CD1c-positive myeloid dendritic cell (primary cell): Measurements from ENCODE around the gene NLRP10.
"Not testable (repeated sequence)": the region's sequence is repeated elsewhere in the genome, so short reads cannot be mapped to it uniquely, and the experiment has no call there.

ENCODE experiments used
- DNase-seq: peaks from one replicate; pipeline ENCODE4 v3.0.0-alpha.2; 2016; ENCODE audit errors: extremely low spot score

The NLRP10 gene, protein sequence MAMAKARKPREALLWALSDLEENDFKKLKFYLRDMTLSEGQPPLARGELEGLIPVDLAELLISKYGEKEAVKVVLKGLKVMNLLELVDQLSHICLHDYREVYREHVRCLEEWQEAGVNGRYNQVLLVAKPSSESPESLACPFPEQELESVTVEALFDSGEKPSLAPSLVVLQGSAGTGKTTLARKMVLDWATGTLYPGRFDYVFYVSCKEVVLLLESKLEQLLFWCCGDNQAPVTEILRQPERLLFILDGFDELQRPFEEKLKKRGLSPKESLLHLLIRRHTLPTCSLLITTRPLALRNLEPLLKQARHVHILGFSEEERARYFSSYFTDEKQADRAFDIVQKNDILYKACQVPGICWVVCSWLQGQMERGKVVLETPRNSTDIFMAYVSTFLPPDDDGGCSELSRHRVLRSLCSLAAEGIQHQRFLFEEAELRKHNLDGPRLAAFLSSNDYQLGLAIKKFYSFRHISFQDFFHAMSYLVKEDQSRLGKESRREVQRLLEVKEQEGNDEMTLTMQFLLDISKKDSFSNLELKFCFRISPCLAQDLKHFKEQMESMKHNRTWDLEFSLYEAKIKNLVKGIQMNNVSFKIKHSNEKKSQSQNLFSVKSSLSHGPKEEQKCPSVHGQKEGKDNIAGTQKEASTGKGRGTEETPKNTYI

DNA sequence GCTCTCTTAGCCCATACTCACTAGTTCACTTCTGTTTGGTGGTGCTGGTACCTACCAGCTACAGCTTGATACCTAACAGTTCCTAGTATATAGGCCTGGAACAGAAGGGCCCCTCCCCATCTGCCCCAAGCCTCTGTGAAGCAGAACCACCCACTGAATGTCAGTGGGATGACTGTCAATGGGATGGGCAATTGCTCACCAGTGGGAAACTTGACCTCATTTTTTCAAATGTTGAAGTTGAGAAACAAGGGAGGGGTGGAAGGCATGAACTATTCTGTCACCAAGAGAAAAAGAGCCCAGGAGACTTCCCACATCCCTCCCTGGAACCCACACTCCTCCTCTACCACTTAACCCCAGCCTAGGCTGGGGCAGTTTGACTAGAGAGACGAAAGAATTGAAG is at the start of gene NLRP10:
NLRP10 (minus strand) TSS at position 62 of the 400 bp plus-strand sequence. CDS start 1,952 bp downstream, outside the sequence.
- no peak for DNase-seq

DNA sequence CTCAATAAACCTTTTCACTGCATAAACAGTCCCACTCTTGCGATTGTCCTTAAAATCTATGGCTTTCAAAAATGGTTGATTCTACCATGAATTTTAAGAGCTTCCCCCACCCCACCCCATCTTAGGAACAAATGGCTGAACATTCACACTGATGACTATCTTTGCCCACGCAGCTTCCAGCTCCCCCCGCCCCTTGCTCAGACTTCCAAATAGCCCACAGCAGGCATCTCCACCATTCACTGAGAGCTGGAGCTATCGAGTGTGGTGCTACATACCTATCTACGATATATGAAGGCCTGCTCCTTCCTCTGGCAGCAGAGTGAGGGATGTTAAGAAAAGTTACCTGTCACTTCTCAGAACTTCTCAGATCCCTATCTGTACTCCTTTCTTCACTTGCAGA is 48.6 kb upstream of the NLRP10 start:
- no peak for DNase-seq

DNA sequence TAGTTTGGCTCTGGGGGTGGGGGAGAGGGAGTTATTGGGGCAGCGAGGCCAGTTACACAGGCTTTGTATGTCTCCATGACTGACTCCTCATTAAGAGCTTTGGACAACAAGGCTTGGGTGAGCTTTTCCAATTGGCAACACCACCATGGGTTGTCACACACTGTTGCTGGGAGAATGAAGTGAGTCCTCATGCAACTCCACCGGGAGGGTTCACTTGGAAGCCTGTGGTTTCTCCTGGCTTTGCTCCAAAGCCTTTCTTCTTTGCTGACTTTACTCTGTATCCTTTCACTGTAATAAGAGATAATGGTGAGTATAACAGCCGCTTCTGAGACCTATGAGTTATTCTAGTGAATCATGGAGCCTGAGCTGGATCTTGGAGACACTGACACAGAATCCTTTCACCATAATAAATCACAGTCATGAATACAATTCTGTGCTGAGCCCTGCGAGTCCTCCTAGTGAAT is 46.8 kb upstream of the NLRP10 start:
- no peak for DNase-seq

DNA sequence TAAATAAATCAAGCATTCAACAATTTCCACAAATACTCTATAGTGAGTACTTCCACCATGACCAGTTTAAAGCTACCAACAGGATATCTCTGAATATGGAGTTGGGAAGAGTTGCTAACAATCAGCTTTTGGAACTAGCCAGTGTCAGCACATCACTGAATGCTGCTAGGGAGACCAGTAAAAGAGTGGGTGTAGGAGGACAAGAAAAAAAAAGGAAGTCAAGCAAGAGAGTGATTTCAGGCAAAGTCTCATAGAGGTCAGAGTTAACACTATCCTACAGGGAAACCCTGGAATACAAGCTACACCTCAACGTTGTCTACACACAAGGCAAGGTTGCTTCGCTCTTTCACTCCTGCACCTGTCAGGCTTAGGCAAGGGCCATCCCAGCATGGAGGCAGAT is 46.1 kb upstream of the NLRP10 start:
- DNase-seq: peak; percentile 13

DNA sequence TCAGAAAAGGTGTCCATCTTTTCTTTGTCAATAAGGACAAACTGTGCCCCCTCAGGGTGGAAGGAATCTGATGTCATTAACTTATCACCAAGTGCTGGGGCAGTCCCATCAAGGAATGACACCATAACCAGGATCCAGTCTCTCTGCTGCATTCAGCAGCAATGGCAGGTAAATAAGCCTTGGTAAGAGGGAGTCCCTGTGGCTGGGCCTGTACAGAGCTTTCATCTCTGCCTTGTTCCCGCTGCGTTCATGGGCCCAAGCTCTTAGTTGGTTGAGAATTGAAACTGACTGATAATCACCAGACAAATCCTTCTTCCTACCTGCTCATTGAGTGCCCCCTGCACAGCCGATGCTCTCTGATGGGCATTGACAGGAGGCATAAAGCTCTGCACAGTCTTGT is 44.6 kb upstream of the NLRP10 start:
- DNase-seq: no peak

DNA sequence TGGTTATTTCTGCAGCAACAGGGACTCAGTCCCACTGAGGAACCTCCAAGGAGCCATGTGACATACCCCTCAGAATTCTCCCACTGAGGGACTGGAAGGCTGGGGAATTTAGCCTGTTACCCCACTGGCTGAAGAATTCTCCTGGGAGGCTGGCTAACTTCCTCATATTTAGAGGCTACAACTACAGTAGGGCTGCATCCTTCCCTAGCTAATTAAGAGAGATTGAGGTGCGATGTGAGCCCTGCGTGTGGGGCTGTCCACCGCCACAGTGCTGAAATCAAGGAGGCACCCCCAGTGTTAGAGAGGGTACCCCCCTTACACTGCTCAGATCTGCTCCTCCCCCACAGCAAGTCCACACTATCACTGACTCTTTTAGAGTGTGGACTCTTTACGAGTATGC is 43.0 kb upstream of the NLRP10 start:
- no peak for DNase-seq

DNA sequence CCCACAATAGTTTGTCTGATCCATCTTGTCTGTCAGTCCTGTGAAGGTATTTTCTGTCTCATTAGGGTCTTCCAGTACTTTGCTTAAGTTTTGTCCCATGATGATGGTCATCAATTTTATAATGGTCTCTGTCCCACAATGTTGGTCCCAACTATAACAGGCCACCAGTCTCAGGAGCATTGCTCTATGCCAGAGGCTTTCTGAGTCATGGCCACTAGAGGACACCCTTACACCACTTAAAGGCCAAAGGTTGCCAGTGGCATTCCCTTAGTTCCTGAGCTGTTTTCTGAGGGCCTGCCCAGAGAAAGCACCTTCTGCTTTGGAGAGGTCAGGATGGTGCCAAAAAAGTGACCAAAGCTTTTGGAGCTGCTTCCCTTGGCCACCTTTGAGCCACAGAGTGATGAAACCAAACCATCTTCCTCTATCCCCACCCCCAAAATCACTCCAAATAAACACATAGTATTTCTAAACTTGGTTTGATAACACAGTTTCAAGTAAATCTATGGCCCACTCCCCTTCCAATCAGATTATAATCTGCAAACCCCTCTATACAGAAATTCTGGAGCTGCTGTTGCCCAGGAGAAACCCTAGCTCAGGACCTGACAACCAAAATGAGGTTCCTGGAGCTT is 41.2 kb upstream of the NLRP10 start:
- peak; percentile 60 for DNase-seq

DNA sequence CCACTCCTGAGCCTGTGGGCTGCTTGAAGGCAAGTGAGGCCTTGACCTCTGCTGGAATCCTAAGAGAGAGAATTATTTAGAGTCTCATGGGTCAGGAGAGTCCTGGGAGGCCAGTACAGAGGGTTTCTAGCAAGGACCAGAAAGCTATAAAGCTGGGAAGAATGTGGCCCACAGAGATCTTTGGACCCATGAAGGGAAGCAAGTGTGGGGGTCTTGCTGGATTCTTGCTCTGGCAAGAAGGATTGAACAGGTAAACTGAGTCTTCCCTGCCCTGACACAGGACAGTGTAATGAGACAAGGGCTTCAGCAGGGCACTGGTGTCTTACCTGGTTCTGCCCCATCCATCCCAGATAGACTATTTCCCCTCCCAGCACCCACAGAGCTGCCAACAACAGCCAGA is 40.3 kb upstream of the NLRP10 start:
- no peak for DNase-seq

DNA sequence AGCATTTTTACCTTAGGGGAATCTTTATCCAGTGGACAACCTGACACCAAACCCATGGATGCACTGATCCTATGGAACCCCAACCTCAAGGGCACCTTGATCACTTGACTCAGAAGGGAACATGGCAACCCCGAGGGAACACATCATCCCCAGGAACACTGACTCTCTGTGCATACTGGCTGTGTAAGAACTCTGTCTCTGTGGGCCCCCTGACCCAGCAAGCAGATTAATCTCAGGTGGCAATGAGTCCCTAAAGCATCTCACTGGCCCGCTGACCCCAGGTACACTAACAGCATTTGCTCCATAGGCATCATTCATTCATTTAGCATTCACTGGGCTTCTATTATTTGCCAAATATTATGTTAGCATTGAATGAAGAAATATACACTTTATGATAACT is 38.8 kb upstream of the NLRP10 start:
- DNase-seq: no peak

DNA sequence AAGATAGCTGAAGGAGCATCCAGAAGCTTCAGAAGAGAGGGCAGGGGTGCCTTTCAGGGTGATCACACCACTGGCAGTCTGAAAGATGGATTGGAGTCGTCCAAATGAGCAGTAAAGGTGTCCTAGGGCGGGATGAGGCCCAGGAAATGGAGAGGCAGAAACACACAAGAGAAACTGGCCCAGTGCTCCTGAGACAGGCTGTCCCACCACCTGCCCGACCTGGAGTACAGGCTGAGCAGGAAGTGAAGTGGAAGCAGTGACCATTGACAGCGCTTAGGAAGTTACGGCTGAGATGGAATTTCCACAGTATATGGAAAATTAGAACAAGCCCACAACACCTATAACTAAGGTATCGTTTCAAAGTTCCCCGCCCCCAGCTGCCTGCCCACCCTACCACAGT is 37.9 kb upstream of the NLRP10 start:
- DNase-seq: no peak

DNA sequence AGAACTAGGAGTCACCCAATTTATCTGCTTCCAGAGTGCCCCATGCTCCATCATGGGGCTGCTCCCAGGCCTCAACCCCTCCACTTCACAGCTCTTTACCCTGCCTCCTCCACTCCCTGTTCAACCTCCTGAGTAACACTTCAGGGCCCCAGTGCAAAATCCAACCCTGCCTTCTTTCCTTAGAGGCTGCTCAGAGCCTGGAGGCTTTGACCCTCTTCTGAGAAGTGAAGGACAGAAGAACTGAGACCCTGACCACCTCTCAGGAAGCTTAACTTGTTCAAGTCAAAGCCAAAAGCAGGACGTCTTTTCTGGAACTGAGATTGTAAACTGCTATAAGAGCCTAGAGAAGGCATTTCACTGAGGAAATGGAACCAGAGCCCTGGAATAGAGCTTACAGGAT is 37.4 kb upstream of the NLRP10 start:
- DNase-seq: no peak

DNA sequence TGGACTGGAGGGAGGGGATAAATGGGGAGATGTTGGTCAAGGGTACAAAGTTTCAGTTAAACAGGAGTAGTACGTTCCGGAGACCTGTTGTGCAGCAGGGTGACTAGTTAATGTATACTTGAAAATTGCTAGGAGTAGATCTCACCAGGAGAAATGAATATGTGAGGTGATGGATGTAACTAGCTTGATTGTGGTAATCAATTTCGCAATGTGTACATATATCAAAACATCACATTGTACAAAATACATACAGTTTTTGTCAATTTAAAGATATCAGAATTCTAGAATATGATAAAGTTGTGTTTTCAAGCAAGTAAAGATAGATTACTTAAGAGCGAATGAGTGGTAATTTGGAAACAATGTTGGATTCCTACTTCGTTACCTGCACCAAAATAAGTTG is 35.1 kb upstream of the NLRP10 start:
- no peak for DNase-seq

DNA sequence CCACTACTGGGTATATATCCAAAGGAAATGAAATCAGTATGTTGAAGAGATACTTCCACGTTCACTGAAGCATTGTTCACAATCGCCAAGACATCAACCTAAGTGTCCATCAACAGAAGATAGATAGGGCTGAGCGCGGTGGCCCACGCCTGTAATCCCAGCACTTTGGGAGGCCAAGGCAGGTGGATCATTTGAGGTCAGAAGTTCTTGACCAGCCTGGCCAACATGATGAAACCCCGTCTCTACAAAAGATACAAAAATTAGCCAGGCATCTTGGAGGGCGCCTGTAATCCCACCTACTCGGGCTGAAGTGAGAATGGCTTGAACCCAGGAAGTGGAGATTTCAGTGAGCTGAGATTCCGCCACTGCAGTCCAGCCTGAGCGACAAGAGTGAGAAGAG is 34.5 kb upstream of the NLRP10 start:
- no peak for DNase-seq

DNA sequence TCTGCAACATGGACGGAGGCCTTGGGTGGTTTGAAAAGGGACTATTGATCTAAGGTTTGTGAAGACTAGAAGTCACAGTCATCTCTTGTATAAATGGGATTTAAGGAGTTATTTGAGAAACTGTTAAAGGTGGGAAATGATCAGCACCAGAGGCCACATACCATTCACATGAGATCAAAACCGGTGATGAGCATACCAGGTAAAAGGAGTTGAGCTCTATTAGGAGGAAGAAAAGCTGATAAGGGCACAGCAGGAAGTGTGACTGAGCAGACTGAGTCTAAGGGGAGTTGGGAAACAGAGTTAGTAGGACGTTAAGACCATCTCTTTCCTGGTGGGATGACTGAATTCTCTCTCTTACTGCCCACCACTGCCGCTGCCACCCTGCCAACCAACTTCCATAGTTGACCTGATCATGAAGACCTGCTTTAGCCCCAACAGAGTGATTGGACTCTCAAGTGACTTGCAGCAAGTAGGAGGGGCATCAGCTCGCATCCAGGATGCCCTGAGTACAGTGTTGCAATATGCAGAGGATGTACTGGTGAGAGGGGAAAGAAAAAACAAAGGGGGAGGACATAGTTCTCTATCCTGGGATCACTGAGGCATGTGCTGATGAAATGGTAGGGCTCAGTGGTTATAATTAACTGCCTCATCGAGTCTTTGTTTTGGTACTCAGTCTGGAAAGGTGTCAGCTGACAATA is 29.5 kb upstream of the NLRP10 start:
- no peak for DNase-seq

DNA sequence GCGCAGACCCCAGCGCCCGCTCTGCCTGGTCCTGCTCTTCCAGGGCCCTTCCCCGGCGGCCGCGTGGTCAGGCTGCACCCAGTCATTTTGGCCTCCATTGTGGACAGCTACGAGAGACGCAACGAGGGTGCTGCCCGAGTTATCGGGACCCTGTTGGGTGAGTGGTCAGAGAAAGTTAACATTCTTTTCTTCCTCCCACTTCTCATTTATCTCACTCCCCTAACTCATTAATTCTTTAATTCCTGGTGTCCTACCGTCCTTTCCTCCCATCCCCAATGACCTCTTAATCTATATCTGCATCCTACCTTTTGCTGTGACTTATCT is 22.3 kb upstream of the NLRP10 start:
- DNase-seq: not testable (repeated sequence)

DNA sequence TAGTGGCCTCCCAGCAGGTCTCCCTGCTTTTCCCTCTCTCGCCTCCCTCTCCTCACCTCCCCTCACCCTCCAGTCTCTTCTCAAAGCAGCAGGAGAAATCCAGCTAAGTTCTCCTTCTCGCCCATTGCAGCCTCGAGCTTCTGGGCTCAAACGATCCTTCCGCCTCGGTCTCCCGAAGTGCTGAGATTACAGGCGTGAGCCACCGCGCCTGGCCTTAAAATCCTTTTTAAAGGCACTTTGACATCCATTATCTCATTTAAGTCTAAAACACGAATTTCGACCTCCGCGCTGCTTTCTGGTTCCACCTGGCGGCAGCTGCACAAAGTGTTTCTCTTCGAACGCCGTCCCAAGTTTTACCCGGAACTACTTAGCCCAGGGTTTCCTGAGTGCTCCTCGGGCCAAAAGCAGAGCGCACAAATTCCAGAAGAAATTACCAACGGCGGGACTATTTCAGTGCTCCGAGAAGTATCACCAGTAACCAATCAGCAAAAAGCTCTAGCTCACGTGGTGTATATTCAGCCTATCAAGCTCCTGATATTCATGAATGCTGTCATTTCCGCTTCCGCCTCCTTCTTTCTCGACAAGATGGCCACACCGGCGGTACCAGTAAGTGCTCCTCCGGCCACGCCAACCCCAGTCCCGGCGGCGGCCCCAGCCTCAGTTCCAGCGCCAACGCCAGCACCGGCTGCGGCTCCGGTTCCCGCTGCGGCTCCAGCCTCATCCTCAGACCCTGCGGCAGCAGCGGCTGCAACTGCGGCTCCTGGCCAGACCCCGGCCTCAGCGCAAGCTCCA is 21.7 kb upstream of the NLRP10 start, which contains the start of gene EIF3F:
EIF3F (plus strand) TSS at position 570 of the 792 bp plus-strand sequence; CDS start at position 586, 16 bp downstream.
- peak; percentile 99 for DNase-seq

DNA sequence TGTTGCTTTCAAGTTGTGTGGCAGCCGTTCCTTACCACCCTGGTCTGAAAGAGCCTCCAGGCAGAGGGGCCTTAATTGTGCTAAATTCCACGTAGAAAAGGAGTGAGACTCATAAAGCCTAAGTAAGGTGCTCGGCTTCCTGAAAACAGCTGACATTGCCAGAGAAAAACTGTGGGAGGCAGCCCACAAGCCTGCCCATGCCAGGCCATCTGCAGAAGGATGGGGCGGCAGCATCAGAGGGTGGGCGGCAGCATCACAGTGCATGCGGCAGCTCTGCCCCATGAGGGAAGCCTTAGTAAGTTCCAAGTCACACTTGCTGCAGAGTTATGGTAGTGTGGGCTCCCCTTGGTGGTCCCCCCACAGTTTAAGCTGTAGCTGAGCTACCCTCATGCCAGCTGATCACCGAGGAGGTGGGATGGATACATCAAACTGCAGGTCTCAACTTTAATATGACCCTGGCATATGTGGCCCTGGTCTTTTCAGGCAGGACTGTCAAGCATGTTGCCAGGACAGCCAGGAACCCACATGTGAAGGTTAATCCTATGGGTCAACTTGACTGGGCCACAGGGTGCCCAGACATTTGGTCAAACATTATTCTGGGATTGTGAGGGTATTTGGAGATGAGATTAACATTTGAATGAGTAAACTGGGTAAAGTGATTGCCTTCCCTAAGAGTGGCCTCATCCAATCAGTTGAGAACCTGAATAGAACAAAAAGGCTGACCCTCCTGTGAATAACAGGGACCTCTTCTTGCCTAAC is 18.8 kb upstream of the NLRP10 start:
- DNase-seq: no peak

DNA sequence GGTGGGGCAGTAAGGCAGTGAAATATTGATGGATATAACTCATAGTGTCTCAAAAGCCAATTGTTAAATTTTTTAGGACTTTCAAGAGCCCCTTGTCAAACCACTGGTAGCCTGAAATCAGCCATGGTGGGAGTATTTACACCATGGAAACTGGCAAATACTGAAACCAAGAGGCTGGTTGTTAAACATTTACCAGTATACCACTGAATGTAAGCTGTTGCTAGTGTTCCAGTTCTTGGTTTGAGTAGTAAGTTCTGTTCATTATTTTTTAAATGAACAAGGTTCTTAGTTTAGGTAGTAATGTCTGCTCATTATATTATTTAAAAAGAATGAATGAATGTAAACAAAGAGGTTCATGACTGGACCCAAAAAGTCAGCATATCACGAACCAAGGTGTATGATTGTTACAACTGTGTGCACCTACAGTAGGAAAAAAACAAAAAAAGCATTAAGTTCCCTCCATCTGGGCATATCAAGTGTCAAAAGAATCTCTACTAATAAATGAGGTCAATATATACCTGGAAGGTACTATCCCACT is 17.4 kb upstream of the NLRP10 start:
- no peak for DNase-seq

DNA sequence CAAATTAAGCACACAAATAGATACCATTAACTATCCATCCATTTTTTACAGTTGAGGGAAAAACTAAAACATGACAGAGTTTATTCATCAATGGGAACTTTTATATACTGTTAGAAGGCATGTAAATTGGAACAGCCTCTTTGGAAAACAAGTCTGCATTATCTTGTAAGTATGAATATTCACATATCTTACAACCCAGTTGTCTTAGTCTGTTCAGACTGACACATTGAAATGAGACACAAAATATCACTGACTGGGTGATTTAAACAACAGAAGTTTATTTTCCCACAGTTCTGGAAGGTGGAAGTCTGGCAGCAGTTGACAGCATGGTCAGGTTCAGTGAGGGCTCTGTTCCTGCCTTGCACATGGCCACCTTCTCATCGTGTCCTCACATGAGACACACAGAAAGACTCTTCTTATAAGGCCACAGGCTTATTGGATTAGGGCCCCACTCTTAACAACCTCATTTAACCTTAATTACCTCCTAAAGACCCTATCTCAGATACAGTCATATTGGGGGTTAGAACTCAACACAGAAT is 16.4 kb upstream of the NLRP10 start:
- DNase-seq: no peak
